Liver (tissue), 9 donors: ENCODE results near the gene PRMT3. TPM values are rescaled to one million over a fixed set of nuclear protein-coding genes. Genes with fewer than 3 reads are reported as not detected.

Experiments
- DNase-seq: peaks from one replicate; pipeline ENCODE4 v3.0.0-alpha.2; 2017; ENCODE audit warnings: low spot score
- H3K27ac ChIP-seq, 2 donors: one replicate each; pipeline ENCODE4 v1.7.0; 2013; ENCODE audit warnings: inconsistent platforms in 2 of 2, low read length in 2 of 2, control low read depth in 1 of 2, low read depth in 1 of 2, mild to moderate bottlenecking in 1 of 2
- H3K27me3 ChIP-seq, 4 donors: one replicate each; pipeline versions ENCODE4 v1.6.1 to v1.7.0; 2013; ENCODE audit warnings: low read length in 3 of 4, inconsistent platforms in 1 of 4, mild to moderate bottlenecking in 1 of 4, moderate library complexity in 1 of 4; ENCODE audit not compliant: control insufficient read depth in 4 of 4, insufficient read depth in 4 of 4
- H3K36me3 ChIP-seq, 4 donors: one replicate each; pipeline versions ENCODE4 v1.6.1 to v1.7.0; 2013; ENCODE audit warnings: low read length in 3 of 4, mild to moderate bottlenecking in 3 of 4, low read depth in 1 of 4, moderate library complexity in 1 of 4; ENCODE audit not compliant: control insufficient read depth in 4 of 4, insufficient read depth in 3 of 4
- H3K4me1 ChIP-seq, 4 donors: one replicate each; pipeline versions ENCODE4 v1.6.1 to v1.7.0; 2013; ENCODE audit warnings: low read length in 3 of 4, mild to moderate bottlenecking in 3 of 4, moderate library complexity in 1 of 4; ENCODE audit not compliant: control insufficient read depth in 4 of 4, insufficient read depth in 4 of 4
- H3K4me3 ChIP-seq, 3 donors: one replicate each; pipeline versions ENCODE4 v1.6.1 to v1.7.0; 2013; ENCODE audit warnings: low read length in 3 of 3, control low read depth in 1 of 3, low read depth in 1 of 3, mild to moderate bottlenecking in 1 of 3
- H3K9ac ChIP-seq, 2 donors: one replicate each; pipeline ENCODE4 v1.7.0; 2013; ENCODE audit warnings: low read length in 2 of 2, mild to moderate bottlenecking in 2 of 2, moderate library complexity in 2 of 2, control low read depth in 1 of 2, low read depth in 1 of 2
- H3K9me3 ChIP-seq, 4 donors: one replicate each; pipeline versions ENCODE4 v1.6.1 to v1.7.0; 2013; ENCODE audit warnings: low read length in 3 of 4; ENCODE audit not compliant: control insufficient read depth in 4 of 4
- EGR1 ChIP-seq, 2 donors: IDR thresholded peaks; 2 replicates each; pipeline ENCODE4 v1.6.1; 2016 to 2018; ENCODE audit warnings: antibody characterized with exemption in 2 of 2, low read depth in 2 of 2
- FOXA1 ChIP-seq: IDR thresholded peaks from 2 replicates; pipeline ENCODE4 v1.6.1; 2016; ENCODE audit warnings: antibody characterized with exemption
- FOXA2 ChIP-seq: IDR thresholded peaks from 2 replicates; pipeline ENCODE4 v1.6.1; 2016; ENCODE audit warnings: antibody characterized with exemption
- GABPA ChIP-seq, 2 donors: IDR thresholded peaks in 1 of 2; conservative IDR thresholded peaks in 1 of 2; 2 replicates each; pipeline ENCODE4 v1.6.1; 2016; ENCODE audit warnings: antibody characterized with exemption in 2 of 2, mild to moderate bottlenecking in 1 of 2, moderate library complexity in 1 of 2
- HNF4A ChIP-seq, 2 donors: conservative IDR thresholded peaks; 2 replicates each; pipeline ENCODE4 v1.6.1; 2016; ENCODE audit warnings: antibody characterized with exemption in 2 of 2, mild to moderate bottlenecking in 2 of 2
- HNF4G ChIP-seq: IDR thresholded peaks from 2 replicates; pipeline ENCODE4 v1.6.1; 2016; ENCODE audit warnings: antibody characterized with exemption
- JUND ChIP-seq, 2 donors: IDR thresholded peaks; 2 replicates each; pipeline ENCODE4 v1.6.1; 2016; ENCODE audit warnings: antibody characterized with exemption in 2 of 2
- NR2F2 ChIP-seq: IDR thresholded peaks from 2 replicates; pipeline ENCODE4 v1.6.1; 2016; ENCODE audit warnings: antibody characterized with exemption
- RAD21 ChIP-seq, 2 donors: IDR thresholded peaks; 2 replicates each; pipeline ENCODE4 v1.6.1; 2016; ENCODE audit warnings: antibody characterized with exemption in 2 of 2, mild to moderate bottlenecking in 2 of 2
- RXRA ChIP-seq, 2 donors: IDR thresholded peaks; 2 replicates each; pipeline ENCODE4 v1.6.1; 2017 to 2018; ENCODE audit warnings: antibody characterized with exemption in 2 of 2, mild to moderate bottlenecking in 1 of 2
- SP1 ChIP-seq: IDR thresholded peaks from 2 replicates; pipeline ENCODE4 v1.6.1; 2018; ENCODE audit warnings: antibody characterized with exemption, mild to moderate bottlenecking
- TAF1 ChIP-seq: conservative IDR thresholded peaks from 2 replicates; pipeline ENCODE4 v1.6.1; 2016; ENCODE audit warnings: antibody characterized with exemption, mild to moderate bottlenecking
- WGBS: extraction: QIAGEN DNeasy Blood & Tissue Kit; methylation state at CpG from one replicate; pipeline ENCODE4 v1.1.7; 2013; 5-methylcytosine and 5-hydroxymethylcytosine counted together
- polyA plus RNA-seq, 2 donors: library from polyadenylated mRNA; stranded (reverse) in 1 of 2; unstranded in 1 of 2; fragments of 200-250 nt in 1 of 2; fragments of >200 nt in 1 of 2; fragmentation: Nextera tagmentation in 1 of 2; extraction: Ambion mirVana in 1 of 2; gene quantifications; one replicate each; pipeline versions ENCODE4 v1.2.1 to v1.2.3, GENCODE V29; 2013 to 2015
- total RNA-seq, 2 donors: library from RNA; depleted of rRNA; stranded (reverse); fragments of >200 nt; gene quantifications; one replicate each; pipeline ENCODE4 v1.2.3, GENCODE V29; 2014
- TF ChIP-seq, protein P1 (sequence below): IDR thresholded peaks from 2 replicates; pipeline ENCODE4 v1.6.1; 2016; ENCODE audit warnings: antibody characterized with exemption
- TF ChIP-seq, protein P2 (sequence below): IDR thresholded peaks from 2 replicates; pipeline ENCODE4 v1.6.1; 2016; ENCODE audit warnings: antibody characterized with exemption
- TF ChIP-seq, protein P3 (sequence below): fragments of 150-350 bp; IDR thresholded peaks from 2 replicates; pipeline ENCODE4 v1.5.1; 2017; ENCODE audit warnings: improper control_type of control experiment, low read depth, low read length; ENCODE audit not compliant: missing input control
- TF ChIP-seq, protein P4 (sequence below): IDR thresholded peaks from 2 replicates; pipeline ENCODE4 v1.6.1; 2016; ENCODE audit warnings: antibody characterized with exemption
- TF ChIP-seq, protein P5 (sequence below): IDR thresholded peaks from 2 replicates; pipeline ENCODE4 v1.6.1; 2016; ENCODE audit warnings: antibody characterized with exemption, mild to moderate bottlenecking
- donor health status: healthy.
- donor health status: healthy.
- donor health status: healthy.
- donor health status: healthy.
- donor health status: healthy.

Gene PRMT3
- total and polyA plus RNA-seq, 4 donors: 3.5 to 15.8 (median 7.8) TPM

DNA sequence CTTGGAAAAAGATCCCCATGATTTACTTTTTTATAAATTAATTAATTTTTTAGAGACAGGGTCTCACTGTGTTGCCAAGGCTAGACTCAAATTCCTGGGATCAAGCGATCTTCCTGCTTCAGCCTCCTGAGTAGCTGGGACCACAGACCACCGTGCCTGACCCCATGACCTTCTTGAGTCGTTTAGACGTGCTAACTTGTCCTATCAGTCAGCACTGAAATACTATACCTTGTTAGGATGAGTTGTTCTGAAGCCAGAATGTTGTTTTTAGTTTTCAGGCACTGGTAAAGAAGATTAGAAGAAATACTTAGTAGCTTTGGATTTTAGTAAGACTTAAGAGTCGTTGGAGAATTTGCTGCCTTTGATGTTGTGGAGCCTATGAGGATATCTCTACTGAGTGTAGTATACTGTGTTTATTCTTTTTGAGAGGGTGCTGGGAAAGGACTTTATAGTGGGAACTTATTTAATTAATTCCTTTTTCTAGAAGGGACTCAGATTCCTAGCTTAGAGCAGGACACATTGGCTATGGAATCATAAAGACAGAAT lies 15.4 kb upstream of the PRMT3 start:
- Histone ChIP-seq H3K9me3 (no peaks in the 10 kb centered on the region), H3K36me3 (peaks cover 5 to 11% (median 8%) of the 10 kb centered on the region in 4 donors), H3K9ac (no peak overlapping the region), H3K27me3 (no peaks in the 10 kb centered on the region), H3K4me1 (no peaks in the 10 kb centered on the region), H3K4me3 (no peak overlapping the region), H3K27ac (no peak overlapping the region)
- no peak for DNase-seq
- 86% methylated on average over 5 of the region's 5 CpGs for WGBS
- TF ChIP-seq, protein P1, sequence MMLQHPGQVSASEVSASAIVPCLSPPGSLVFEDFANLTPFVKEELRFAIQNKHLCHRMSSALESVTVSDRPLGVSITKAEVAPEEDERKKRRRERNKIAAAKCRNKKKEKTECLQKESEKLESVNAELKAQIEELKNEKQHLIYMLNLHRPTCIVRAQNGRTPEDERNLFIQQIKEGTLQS: no peak
- TF ChIP-seq, protein P2, sequence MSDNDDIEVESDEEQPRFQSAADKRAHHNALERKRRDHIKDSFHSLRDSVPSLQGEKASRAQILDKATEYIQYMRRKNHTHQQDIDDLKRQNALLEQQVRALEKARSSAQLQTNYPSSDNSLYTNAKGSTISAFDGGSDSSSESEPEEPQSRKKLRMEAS: no peak
- no peak for TF ChIP-seq HNF4G
- no peak for TF ChIP-seq GABPA (IDR thresholded peaks at IDR 0.05 in 1 of 2, conservative IDR thresholded peaks at IDR 0.05 in 1 of 2)
- no peak for TF ChIP-seq HNF4A (conservative IDR thresholded peaks at IDR 0.05)
- no peak for TF ChIP-seq SP1
- no peak for TF ChIP-seq EGR1 (IDR thresholded peaks at IDR 0.05; ENCODE audit: low read depth in 2 of 2)
- no peak for TF ChIP-seq FOXA1
- TF ChIP-seq NR2F2: no peak
- no peak for TF ChIP-seq JUND (IDR thresholded peaks at IDR 0.05)
- TF ChIP-seq, protein P3, sequence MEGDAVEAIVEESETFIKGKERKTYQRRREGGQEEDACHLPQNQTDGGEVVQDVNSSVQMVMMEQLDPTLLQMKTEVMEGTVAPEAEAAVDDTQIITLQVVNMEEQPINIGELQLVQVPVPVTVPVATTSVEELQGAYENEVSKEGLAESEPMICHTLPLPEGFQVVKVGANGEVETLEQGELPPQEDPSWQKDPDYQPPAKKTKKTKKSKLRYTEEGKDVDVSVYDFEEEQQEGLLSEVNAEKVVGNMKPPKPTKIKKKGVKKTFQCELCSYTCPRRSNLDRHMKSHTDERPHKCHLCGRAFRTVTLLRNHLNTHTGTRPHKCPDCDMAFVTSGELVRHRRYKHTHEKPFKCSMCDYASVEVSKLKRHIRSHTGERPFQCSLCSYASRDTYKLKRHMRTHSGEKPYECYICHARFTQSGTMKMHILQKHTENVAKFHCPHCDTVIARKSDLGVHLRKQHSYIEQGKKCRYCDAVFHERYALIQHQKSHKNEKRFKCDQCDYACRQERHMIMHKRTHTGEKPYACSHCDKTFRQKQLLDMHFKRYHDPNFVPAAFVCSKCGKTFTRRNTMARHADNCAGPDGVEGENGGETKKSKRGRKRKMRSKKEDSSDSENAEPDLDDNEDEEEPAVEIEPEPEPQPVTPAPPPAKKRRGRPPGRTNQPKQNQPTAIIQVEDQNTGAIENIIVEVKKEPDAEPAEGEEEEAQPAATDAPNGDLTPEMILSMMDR: no peak
- TF ChIP-seq, protein P4, sequence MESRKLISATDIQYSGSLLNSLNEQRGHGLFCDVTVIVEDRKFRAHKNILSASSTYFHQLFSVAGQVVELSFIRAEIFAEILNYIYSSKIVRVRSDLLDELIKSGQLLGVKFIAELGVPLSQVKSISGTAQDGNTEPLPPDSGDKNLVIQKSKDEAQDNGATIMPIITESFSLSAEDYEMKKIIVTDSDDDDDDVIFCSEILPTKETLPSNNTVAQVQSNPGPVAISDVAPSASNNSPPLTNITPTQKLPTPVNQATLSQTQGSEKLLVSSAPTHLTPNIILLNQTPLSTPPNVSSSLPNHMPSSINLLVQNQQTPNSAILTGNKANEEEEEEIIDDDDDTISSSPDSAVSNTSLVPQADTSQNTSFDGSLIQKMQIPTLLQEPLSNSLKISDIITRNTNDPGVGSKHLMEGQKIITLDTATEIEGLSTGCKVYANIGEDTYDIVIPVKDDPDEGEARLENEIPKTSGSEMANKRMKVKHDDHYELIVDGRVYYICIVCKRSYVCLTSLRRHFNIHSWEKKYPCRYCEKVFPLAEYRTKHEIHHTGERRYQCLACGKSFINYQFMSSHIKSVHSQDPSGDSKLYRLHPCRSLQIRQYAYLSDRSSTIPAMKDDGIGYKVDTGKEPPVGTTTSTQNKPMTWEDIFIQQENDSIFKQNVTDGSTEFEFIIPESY: no peak
- TF ChIP-seq RXRA (IDR thresholded peaks at IDR 0.05): no peak
- no peak for TF ChIP-seq TAF1
- TF ChIP-seq, protein P5, sequence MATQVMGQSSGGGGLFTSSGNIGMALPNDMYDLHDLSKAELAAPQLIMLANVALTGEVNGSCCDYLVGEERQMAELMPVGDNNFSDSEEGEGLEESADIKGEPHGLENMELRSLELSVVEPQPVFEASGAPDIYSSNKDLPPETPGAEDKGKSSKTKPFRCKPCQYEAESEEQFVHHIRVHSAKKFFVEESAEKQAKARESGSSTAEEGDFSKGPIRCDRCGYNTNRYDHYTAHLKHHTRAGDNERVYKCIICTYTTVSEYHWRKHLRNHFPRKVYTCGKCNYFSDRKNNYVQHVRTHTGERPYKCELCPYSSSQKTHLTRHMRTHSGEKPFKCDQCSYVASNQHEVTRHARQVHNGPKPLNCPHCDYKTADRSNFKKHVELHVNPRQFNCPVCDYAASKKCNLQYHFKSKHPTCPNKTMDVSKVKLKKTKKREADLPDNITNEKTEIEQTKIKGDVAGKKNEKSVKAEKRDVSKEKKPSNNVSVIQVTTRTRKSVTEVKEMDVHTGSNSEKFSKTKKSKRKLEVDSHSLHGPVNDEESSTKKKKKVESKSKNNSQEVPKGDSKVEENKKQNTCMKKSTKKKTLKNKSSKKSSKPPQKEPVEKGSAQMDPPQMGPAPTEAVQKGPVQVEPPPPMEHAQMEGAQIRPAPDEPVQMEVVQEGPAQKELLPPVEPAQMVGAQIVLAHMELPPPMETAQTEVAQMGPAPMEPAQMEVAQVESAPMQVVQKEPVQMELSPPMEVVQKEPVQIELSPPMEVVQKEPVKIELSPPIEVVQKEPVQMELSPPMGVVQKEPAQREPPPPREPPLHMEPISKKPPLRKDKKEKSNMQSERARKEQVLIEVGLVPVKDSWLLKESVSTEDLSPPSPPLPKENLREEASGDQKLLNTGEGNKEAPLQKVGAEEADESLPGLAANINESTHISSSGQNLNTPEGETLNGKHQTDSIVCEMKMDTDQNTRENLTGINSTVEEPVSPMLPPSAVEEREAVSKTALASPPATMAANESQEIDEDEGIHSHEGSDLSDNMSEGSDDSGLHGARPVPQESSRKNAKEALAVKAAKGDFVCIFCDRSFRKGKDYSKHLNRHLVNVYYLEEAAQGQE: no peak
- TF ChIP-seq RAD21 (IDR thresholded peaks at IDR 0.05): no peak
- TF ChIP-seq FOXA2: no peak
